Heart right ventricle (tissue), 16 donors: ENCODE results near the gene LUZP2. TPM values are rescaled to one million over a fixed set of nuclear protein-coding genes. Genes with fewer than 3 reads are reported as not detected.

Experiments
- ATAC-seq, 8 donors: fragments of 200-7000 bp; cut with Tn5 transposase; one replicate each; pipeline ENCODE4 v1.9.1; 2020; ENCODE audit warnings: mild to moderate bottlenecking in 8 of 8, moderate library complexity in 8 of 8, moderate number of reproducible peaks in 1 of 8
- DNase-seq, 2 donors: peaks; one replicate each; pipeline ENCODE4 v3.0.0-alpha.2; 2020
- H3K27ac ChIP-seq, 10 donors: fragments of 200-600 bp; sonication (generic) in 2 of 10; one replicate each; pipeline versions ENCODE4 v1.5.0 to v1.8.0; 2020 to 2022; ENCODE audit warnings: mild to moderate bottlenecking in 3 of 10
- H3K27me3 ChIP-seq, 7 donors: fragments of 200-600 bp; one replicate each; pipeline ENCODE4 v1.8.0; 2021 to 2022; ENCODE audit warnings: mild to moderate bottlenecking in 2 of 7
- H3K36me3 ChIP-seq, 9 donors: fragments of 200-600 bp; sonication (generic) in 1 of 9; one replicate each; pipeline versions ENCODE4 v1.5.0 to v1.8.0; 2020 to 2022; ENCODE audit warnings: mild to moderate bottlenecking in 2 of 9
- H3K4me1 ChIP-seq, 9 donors: fragments of 200-600 bp; sonication (generic) in 1 of 9; one replicate each; pipeline versions ENCODE4 v1.5.0 to v1.8.0; 2020 to 2022; ENCODE audit warnings: mild to moderate bottlenecking in 4 of 9
- H3K4me3 ChIP-seq, 10 donors: fragments of 200-600 bp; sonication (generic) in 2 of 10; one replicate each; pipeline versions ENCODE4 v1.5.0 to v1.8.0; 2020 to 2022; ENCODE audit warnings: mild to moderate bottlenecking in 7 of 10, moderate library complexity in 2 of 10
- H3K9me3 ChIP-seq, 11 donors: fragments of 200-600 bp in 10 of 11; sonication (generic) in 2 of 11; one replicate each; pipeline versions ENCODE4 v1.5.0 to v1.8.0; 2013 to 2022; ENCODE audit warnings: mild to moderate bottlenecking in 2 of 11, control low read depth in 1 of 11, moderate library complexity in 1 of 11
- CTCF ChIP-seq, 9 donors: fragments of 200-600 bp; sonication (generic) in 2 of 9; IDR thresholded peaks; one replicate each; pipeline versions ENCODE4 v1.5.0 to v1.8.0; 2021 to 2022; ENCODE audit warnings: antibody characterized with exemption in 9 of 9, mild to moderate bottlenecking in 5 of 9, moderate library complexity in 1 of 9
- WGBS, 2 donors: extraction: QIAGEN DNeasy Blood & Tissue Kit; methylation state at CpG; one replicate each; pipeline ENCODE4 v1.1.7; 2013; ENCODE audit warnings: inconsistent platforms in 1 of 2; 5-methylcytosine and 5-hydroxymethylcytosine counted together
- intact Hi-C, 10 donors: fragments of 100-400 bp; cut with DNase I; formaldehyde crosslinking; loops; one replicate each; pipeline versions ENCODE4 v1.11.1 to v1.14.2; 2022
- polyA plus RNA-seq, 2 donors: library from polyadenylated mRNA; stranded (reverse); fragments of 200-250 nt; gene quantifications; one replicate each; pipeline ENCODE4 v1.2.3, GENCODE V29; 2013
- total RNA-seq, 10 donors: library from RNA; stranded (reverse); fragmentation: NEBNext Ultra II Directional in 3 of 10; extraction: Animal tissue kit (Norgen Biotek cat#: 25700) in 3 of 10; gene quantifications; one replicate each; pipeline versions ENCODE4 v1.2.1 to v1.2.4, GENCODE V29; 2021 to 2023
- donor health status: Arrhythmogenic right ventricular cardiomyopathy.
- donor health status: ischemic (EF 13 %, LVEDD 7.1; RV severe dilation, severe dysfunction).
- donor health status: healthy with polysubstance abuse.
- donor health status: DM: no; HTN: yes; CAD: no.
- donor health status: DM: no; HTN: no; CAD: no.
- donor health status: ischemic (EF 25% LVEDD 6.9; RV normal size, moderate dysfunction).
- donor health status: ischemic (EF 25% LVEDD 5.7; RV mildly dilated, moderate dysfunction).
- donor health status: healthy.
- donor health status: DM: yes; HTN: yes; CAD: no.
- donor health status: Ischemic cardiomyopathy.
- donor health status: ischemic (EF 35%, LVEDD 5.7; RV mildly dilated, moderate dysfunction).
- donor health status: nonischemic (EF 11% LVEDD 7.7; RV severe dilation, severe dysfunction).
- donor health status: DM: yes; HTN: yes; CAD: no.
- donor health status: PGD.
- donor health status: ischemic (EF 29% LVEDD 5.4; RV normal size, mild dysfunction).
- donor health status: nonischemic (EF 23%, LVEDD 6.1; RV moderate dilation, normal function).

Gene LUZP2
- total and polyA plus RNA-seq, 12 donors: 0.07 to 0.46 (median 0.18) TPM; not detected in 6

- H3K27ac ChIP-seq: no peak overlapping the region
- intact Hi-C loops: no loop called here
- H3K4me3 ChIP-seq: no peak overlapping the region
- H3K9me3 ChIP-seq: peaks cover 0 to 16% (median 0%) of the 10 kb centered on the region in 11 donors
- no peaks in the 10 kb centered on the region for H3K4me1 ChIP-seq
- ATAC-seq (no peak), DNase-seq (no peak)
- WGBS, 2 donors: 87 to 88% methylated on average over 4 of the region's 4 CpGs
- no peaks in the 10 kb centered on the region for H3K36me3 ChIP-seq
- no peaks in the 10 kb centered on the region for H3K27me3 ChIP-seq
- TF ChIP-seq CTCF (IDR thresholded peaks at IDR 0.05): no peak
These were observed 571.6 kb downstream of the LUZP2 start for GRCh38 chr11:25068451-25068850.

- no peak for DNase-seq
- 87 to 92% methylated on average over 6 of the region's 6 CpGs for WGBS, 2 donors
- ATAC-seq: no peak
- no peak for TF ChIP-seq CTCF (IDR thresholded peaks at IDR 0.05)
- H3K27ac ChIP-seq: no peak overlapping the region
- H3K27me3 ChIP-seq: no peaks in the 10 kb centered on the region
- H3K4me3 ChIP-seq: no peak overlapping the region
- H3K4me1 ChIP-seq: no peaks in the 10 kb centered on the region
- no peaks in the 10 kb centered on the region for H3K9me3 ChIP-seq
- intact Hi-C loops: no loop called here
- H3K36me3 ChIP-seq: no peaks in the 10 kb centered on the region
These were observed 597.4 kb downstream of the LUZP2 start for GRCh38 chr11:25094085-25094802.

- 79 to 82% methylated on average over 3 of the region's 3 CpGs for WGBS, 2 donors
- peaks cover 0 to 3% (median 0%) of the 10 kb centered on the region in 11 donors for H3K9me3 ChIP-seq
- TF ChIP-seq CTCF (IDR thresholded peaks at IDR 0.05): no peak
- no peak for DNase-seq
- H3K4me1 ChIP-seq: no peaks in the 10 kb centered on the region
- H3K27me3 ChIP-seq: no peaks in the 10 kb centered on the region
- H3K4me3 ChIP-seq: no peak overlapping the region
- H3K27ac ChIP-seq: no peak overlapping the region
- intact Hi-C loops: no loop called here
- H3K36me3 ChIP-seq: no peaks in the 10 kb centered on the region
- ATAC-seq: no peak
These were observed 622.6 kb downstream of the LUZP2 start for GRCh38 chr11:25119416-25119815.
